Measurements from ENCODE around the gene METTL5. TPM values are rescaled to one million over a fixed set of nuclear protein-coding genes. Genes with fewer than 3 reads are reported as not detected.
A peak's percentile ranks its signal among the peaks of the same experiment; 100 is the strongest.

Gene METTL5
- total RNA-seq, 1 donor from 2014 or later = 42.3 TPM

- Mint-ChIP-seq H3K36me3 (ENCODE audit: insufficient read depth) (peaks cover 17% of the 10 kb centered on the region), H3K27ac (peak overlapping the region; percentile 71), H3K27me3 (no peaks in the 10 kb centered on the region), H3K4me3 (ENCODE audit: low read depth) (no peak overlapping the region), H3K4me1 (ENCODE audit: low read depth) (peaks cover 8% of the 10 kb centered on the region), H3K9me3 (ENCODE audit: low read depth) (no peaks in the 10 kb centered on the region)
- no peak for TF ChIP-seq CTCF (IDR thresholded peaks at IDR 0.05; ENCODE audit: unreplicated experiment)
- DNase-seq (ENCODE audit: low spot score, unreplicated experiment) = no peak
Measured at GRCh38 chr2:169839954-169840746, 15.4 kb upstream of the METTL5 start.

GRCh38 chr2:169838743-169839489 lies 14.2 kb upstream of the METTL5 start:
- no peak for TF ChIP-seq CTCF (IDR thresholded peaks at IDR 0.05; ENCODE audit: unreplicated experiment)
- Mint-ChIP-seq H3K4me3 (ENCODE audit: low read depth) (no peak overlapping the region), H3K27me3 (no peaks in the 10 kb centered on the region), H3K4me1 (ENCODE audit: low read depth) (peaks cover 8% of the 10 kb centered on the region), H3K36me3 (ENCODE audit: insufficient read depth) (peaks cover 13% of the 10 kb centered on the region), H3K9me3 (ENCODE audit: low read depth) (no peaks in the 10 kb centered on the region), H3K27ac (no peak overlapping the region)
- DNase-seq (ENCODE audit: low spot score, unreplicated experiment) = no peak

- H3K4me1 Mint-ChIP-seq (ENCODE audit: low read depth) = no peaks in the 10 kb centered on the region
- no peaks in the 10 kb centered on the region for H3K27me3 Mint-ChIP-seq
- H3K27ac Mint-ChIP-seq = no peak overlapping the region
- H3K9me3 Mint-ChIP-seq (ENCODE audit: low read depth) = no peaks in the 10 kb centered on the region
- TF ChIP-seq CTCF (IDR thresholded peaks at IDR 0.05; ENCODE audit: unreplicated experiment) = no peak
- no peak for DNase-seq (ENCODE audit: low spot score, unreplicated experiment)
- H3K36me3 Mint-ChIP-seq (ENCODE audit: insufficient read depth) = peaks cover 4% of the 10 kb centered on the region
- no peak overlapping the region for H3K4me3 Mint-ChIP-seq (ENCODE audit: low read depth)
Measured at GRCh38 chr2:169834401-169834800, 9.7 kb upstream of the METTL5 start.

- H3K4me1 Mint-ChIP-seq (ENCODE audit: low read depth) = peaks cover 14% of the 10 kb centered on the region
- no peak for DNase-seq (ENCODE audit: low spot score, unreplicated experiment)
- peak overlapping the region; percentile 95 for H3K27ac Mint-ChIP-seq
- peaks cover 4% of the 10 kb centered on the region for H3K36me3 Mint-ChIP-seq (ENCODE audit: insufficient read depth)
- no peak for TF ChIP-seq CTCF (IDR thresholded peaks at IDR 0.05; ENCODE audit: unreplicated experiment)
- H3K27me3 Mint-ChIP-seq = no peaks in the 10 kb centered on the region
- H3K4me3 Mint-ChIP-seq (ENCODE audit: low read depth) = peak overlapping the region; percentile 94
- H3K9me3 Mint-ChIP-seq (ENCODE audit: low read depth) = no peaks in the 10 kb centered on the region
Measured at GRCh38 chr2:169828141-169828811, 3.6 kb upstream of the METTL5 start.

All from progenitor cell of endocrine pancreas (in vitro differentiated cells).